ENCODE measurements around the gene BRD1. TPM values are rescaled to one million over a fixed set of nuclear protein-coding genes. Genes with fewer than 3 reads are reported as not detected.
"Not testable (repeated sequence)": the region's sequence is repeated elsewhere in the genome, so short reads cannot be mapped to it uniquely, and the experiment has no call there.

The BRD1 gene
- total RNA-seq, 1 experiment from 2014 or later: 28.1 TPM

DNA sequence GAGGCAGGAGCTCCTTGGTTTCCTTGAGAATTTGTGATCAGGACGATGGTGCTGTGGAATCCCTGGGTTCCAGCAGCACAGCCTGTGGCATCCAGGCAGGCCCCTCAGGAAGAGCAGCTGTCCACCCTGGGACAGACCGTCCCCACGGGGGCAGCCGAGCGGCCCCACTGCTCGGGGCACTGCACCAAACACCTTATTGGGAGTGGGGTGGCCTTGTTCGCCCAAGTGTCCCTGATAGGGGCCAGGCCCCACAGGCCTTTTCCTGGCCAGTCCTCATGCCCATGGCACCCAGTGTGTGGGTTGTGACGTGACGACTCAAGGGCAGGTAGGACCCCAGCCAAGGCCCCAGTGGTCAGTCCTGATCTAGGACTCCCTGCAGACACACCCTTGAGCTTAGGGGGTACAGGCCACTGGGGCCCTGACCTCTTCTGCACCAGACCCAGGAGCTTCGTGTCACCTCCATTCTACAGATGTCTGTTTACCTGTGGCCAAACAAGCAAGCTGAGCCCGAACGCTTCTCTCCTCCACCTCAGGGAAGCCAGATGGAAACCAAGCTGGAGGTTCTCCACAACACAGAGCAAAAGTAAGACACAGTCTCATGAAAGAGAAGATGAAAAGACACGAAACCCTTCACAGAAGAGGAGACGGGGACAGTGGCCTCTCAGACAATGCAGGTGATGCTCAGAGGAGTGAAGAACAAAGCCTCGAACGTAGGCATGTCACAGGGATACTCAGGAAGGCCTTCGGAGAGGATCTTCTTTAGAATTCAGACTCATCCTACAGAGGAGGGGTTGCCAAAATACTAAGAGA, 1.6 kb upstream of the BRD1 start:
- in situ Hi-C loops (cut with HindIII; ENCODE audit: low pct_unique_long_range_greater_than_20kb, low sequenced_read_pairs): no loop called here
- no peak for DNase-seq (ENCODE audit: low read depth)

- DNase-seq (ENCODE audit: low read depth): no peak
- in situ Hi-C loops (cut with HindIII; ENCODE audit: low pct_unique_long_range_greater_than_20kb, low sequenced_read_pairs): no loop called here
These were observed 909 bp upstream of the BRD1 start for GRCh38 chr22:49828599-49828965.

DNA sequence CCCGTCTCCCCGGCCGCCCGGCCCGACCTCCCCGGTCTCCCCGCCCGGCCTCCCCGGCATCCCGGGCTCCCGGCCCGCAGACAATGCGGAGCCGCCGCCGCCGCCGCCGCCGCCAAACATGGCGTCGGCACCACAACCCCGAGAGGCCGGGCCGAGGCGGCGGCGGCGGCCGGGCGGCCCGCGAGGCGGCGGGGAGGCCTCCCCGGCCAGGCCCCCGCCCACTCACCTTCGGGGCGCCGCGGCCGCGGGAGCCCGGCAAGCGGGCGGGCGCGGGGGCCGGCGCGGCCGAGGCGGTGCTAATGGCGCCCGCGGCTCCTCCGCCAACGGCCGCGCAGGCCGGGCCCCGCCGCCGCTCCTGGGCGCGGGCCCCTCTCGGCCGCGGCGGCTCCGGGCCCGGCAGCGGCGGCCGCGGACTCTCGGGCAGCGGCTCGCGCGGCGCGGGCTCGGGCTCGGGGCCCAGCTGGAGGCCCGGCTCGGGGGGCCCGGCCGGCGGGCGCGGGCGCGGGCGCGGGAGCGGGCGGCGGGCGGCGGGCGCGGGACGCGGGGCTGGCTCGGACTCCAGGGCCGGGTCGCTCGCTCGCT, 311 bp downstream of the BRD1 start:
- DNase-seq (ENCODE audit: low read depth): no peak
- in situ Hi-C loops (cut with HindIII; ENCODE audit: low pct_unique_long_range_greater_than_20kb, low sequenced_read_pairs): no loop called here

- in situ Hi-C loops (cut with HindIII; ENCODE audit: low pct_unique_long_range_greater_than_20kb, low sequenced_read_pairs): no loop called here
- DNase-seq (ENCODE audit: low read depth): peak; percentile 52
These were observed 936 bp downstream of the BRD1 start for GRCh38 chr22:49826603-49827270.

GRCh38 chr22:49825944-49826602, 1.6 kb downstream of the BRD1 start:
- peak; percentile 57 for DNase-seq (ENCODE audit: low read depth)
- in situ Hi-C loops (cut with HindIII; ENCODE audit: low pct_unique_long_range_greater_than_20kb, low sequenced_read_pairs): no loop called here

DNA sequence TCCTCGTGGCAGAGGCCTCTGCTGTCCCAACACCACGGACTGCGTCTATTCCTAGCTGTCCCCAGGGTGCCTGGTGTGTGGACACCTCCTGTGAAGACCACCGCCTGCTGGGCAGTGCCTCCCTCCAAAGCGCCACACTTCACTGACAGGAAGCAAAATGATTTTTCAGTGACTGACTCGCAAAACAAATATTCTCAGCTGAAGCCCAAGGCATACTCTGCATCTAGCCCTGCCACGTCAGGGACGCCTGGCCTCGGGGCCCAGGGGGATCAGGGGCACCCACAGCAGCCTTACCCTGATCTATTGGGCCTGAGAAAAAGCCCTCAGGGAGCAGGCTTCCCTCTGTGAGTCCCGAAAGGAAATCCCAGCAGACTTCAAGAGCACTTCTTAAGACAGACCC, 2.2 kb downstream of the BRD1 start:
- DNase-seq (ENCODE audit: low read depth): peak; percentile 65
- in situ Hi-C loops (cut with HindIII; ENCODE audit: low pct_unique_long_range_greater_than_20kb, low sequenced_read_pairs): no loop called here

GRCh38 chr22:49824936-49825335, 2.7 kb downstream of the BRD1 start:
- in situ Hi-C loops (cut with HindIII; ENCODE audit: low pct_unique_long_range_greater_than_20kb, low sequenced_read_pairs): no loop called here
- DNase-seq (ENCODE audit: low read depth): no peak

GRCh38 chr22:49824185-49824925, 3.3 kb downstream of the BRD1 start:
- in situ Hi-C loops (cut with HindIII; ENCODE audit: low pct_unique_long_range_greater_than_20kb, low sequenced_read_pairs): no loop called here
- peak; percentile 66 for DNase-seq (ENCODE audit: low read depth)

DNA sequence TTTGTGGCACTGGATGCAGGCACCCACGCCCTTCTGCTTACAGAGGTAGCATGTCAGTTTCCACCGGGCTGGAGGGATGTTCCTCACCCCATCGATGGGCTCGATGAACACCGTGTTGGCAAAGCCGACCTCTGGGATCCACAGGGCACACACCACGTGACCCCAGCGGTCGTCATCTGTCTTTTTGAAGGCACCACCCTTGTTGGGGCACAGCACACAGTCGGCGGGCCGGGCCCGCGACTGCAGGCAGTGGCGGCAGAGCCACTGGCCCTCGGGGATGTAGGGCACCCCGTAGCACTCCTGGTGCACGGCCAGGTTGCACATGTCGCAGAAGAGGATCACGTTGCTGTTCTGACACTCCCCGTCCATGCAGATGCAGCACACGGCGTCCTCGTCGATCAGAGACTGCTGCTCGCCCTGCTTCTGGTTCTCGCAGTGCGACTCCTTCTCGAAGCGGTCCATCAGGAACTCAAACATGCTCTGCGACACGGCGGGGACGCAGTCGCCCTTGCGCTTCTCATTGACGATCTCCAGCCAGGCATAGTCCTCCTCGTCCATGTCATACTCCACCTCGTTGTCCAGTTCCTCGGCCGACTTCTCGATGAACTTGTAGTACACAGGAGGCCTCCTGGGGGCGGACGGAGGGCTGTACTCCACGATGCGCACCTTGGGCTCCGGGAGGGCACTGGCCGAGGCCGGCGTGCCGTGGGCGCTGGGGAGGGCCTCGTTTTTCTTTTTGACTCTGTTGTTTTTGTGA, 4.2 kb downstream of the BRD1 start:
- in situ Hi-C loops (cut with HindIII; ENCODE audit: low pct_unique_long_range_greater_than_20kb, low sequenced_read_pairs): no loop called here
- no peak for DNase-seq (ENCODE audit: low read depth)

GRCh38 chr22:49821741-49822140, 5.9 kb downstream of the BRD1 start:
- DNase-seq (ENCODE audit: low read depth); in situ Hi-C loops (cut with HindIII; ENCODE audit: low pct_unique_long_range_greater_than_20kb, low sequenced_read_pairs): not testable (repeated sequence)

GRCh38 chr22:49820984-49821383, 6.7 kb downstream of the BRD1 start:
- in situ Hi-C loops (cut with HindIII; ENCODE audit: low pct_unique_long_range_greater_than_20kb, low sequenced_read_pairs): no loop called here

GRCh38 chr22:49817359-49817758, 10.3 kb downstream of the BRD1 start:
- in situ Hi-C loops (cut with HindIII; ENCODE audit: low pct_unique_long_range_greater_than_20kb, low sequenced_read_pairs): no loop called here
- DNase-seq (ENCODE audit: low read depth): no peak

More at GRCh38 chr22:49820984-49821383, 6.7 kb downstream of the BRD1 start:
- no peak for DNase-seq (ENCODE audit: low read depth)

GRCh38 chr22:49815641-49816091, 12.0 kb downstream of the BRD1 start:
- peak; percentile 25 for DNase-seq (ENCODE audit: low read depth)
- in situ Hi-C loops (cut with HindIII; ENCODE audit: low pct_unique_long_range_greater_than_20kb, low sequenced_read_pairs): no loop called here

DNA sequence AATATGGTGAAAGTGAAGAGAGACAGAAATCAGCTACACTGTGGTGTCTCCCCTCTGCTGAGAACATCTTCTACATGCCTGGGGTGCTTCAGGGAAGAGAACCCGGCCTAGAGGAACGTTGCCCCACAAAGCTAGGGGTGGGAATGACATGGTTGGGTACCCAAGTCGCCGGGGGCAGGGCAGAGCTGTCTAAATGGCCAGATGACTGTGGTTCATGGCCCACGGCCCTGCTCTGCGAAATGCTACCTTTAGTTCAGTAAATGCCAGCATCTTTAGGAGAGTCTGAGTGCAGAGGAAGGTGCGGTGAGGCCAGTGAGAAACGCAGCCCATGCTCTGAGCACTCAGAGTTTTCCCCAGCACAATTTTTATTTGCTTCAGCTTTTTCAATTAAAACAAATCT, 12.8 kb downstream of the BRD1 start:
- in situ Hi-C loops (cut with HindIII; ENCODE audit: low pct_unique_long_range_greater_than_20kb, low sequenced_read_pairs): no loop called here

DNA sequence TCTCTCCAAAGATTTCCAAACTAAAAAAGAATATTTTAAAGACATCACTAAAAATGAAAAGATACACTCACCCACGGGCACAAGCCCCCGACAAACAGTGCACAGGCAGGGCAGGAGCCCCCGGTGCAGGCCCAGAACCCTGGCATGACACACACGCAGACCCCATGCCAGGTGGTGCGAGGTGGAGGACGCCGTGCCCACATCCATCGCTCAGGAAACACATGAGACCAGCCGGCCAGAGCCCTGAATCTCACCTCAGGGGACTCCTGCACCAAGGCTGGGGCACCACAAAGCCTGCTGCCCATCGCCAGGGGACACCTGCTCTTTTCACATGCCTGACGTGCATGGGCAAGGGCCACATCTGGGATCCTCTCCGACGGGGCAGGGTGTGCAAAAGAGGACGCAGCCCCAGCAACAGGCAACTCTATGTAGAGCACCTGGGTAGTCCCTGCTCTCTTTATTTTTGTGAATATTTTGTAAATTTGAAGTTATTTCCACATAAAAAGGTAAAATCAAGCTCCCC, 13.4 kb downstream of the BRD1 start:
- in situ Hi-C loops (cut with HindIII; ENCODE audit: low pct_unique_long_range_greater_than_20kb, low sequenced_read_pairs): no loop called here
- no peak for DNase-seq (ENCODE audit: low read depth)

More for the DNA sequence above, 12.8 kb downstream of the BRD1 start:
- no peak for DNase-seq (ENCODE audit: low read depth)

GRCh38 chr22:49812838-49813237, 14.8 kb downstream of the BRD1 start:
- in situ Hi-C loops (cut with HindIII; ENCODE audit: low pct_unique_long_range_greater_than_20kb, low sequenced_read_pairs): no loop called here

GRCh38 chr22:49811020-49811791, 16.5 kb downstream of the BRD1 start:
- DNase-seq (ENCODE audit: low read depth): no peak
- in situ Hi-C loops (cut with HindIII; ENCODE audit: low pct_unique_long_range_greater_than_20kb, low sequenced_read_pairs): no loop called here

More at GRCh38 chr22:49812838-49813237, 14.8 kb downstream of the BRD1 start:
- no peak for DNase-seq (ENCODE audit: low read depth)
